HEK293 (cell line): ENCODE data around the gene USP21.

ENCODE experiments used
- CTCF ChIP-seq: fragments of 450-650 bp; formaldehyde crosslinking; IDR thresholded peaks from 2 replicates; pipeline ENCODE4 v1.5.1; 2016; ENCODE audit warnings: missing biosample characterization, missing genetic modification characterization
- KLF10 ChIP-seq: fragments of 450-650 bp; IDR thresholded peaks from 2 replicates; pipeline ENCODE4 v1.5.1; 2018; ENCODE audit warnings: missing biosample characterization, mild to moderate bottlenecking, missing genetic modification characterization
- ZBTB7A ChIP-seq: fragments of 450-650 bp; formaldehyde crosslinking; IDR thresholded peaks from 2 replicates; pipeline ENCODE4 v1.5.1; 2016; ENCODE audit warnings: low read depth, missing biosample characterization, missing genetic modification characterization
- ZNF23 ChIP-seq: fragments of 450-650 bp; formaldehyde crosslinking; IDR thresholded peaks from 2 replicates; pipeline ENCODE4 v1.5.1; 2016; ENCODE audit warnings: missing biosample characterization, missing genetic modification characterization, borderline replicate concordance
- ZNF274 ChIP-seq, 2 experiments: fragments of 200-500 bp in 1 of 2; fragments of 450-650 bp in 1 of 2; sonication (Bioruptor generic) in 1 of 2; formaldehyde crosslinking in 1 of 2; IDR thresholded peaks; 2 replicates each; pipeline versions ENCODE4 v1.5.1 to v1.6.1; 2014 to 2016; ENCODE audit warnings: borderline replicate concordance in 1 of 2, inconsistent platforms in 1 of 2, low read length in 1 of 2, missing biosample characterization in 1 of 2, missing genetic modification characterization in 1 of 2
- ZNF521 ChIP-seq: fragments of 450-650 bp; formaldehyde crosslinking; IDR thresholded peaks from 2 replicates; pipeline ENCODE4 v1.5.1; 2017; ENCODE audit warnings: missing biosample characterization, mild to moderate bottlenecking, missing genetic modification characterization
- ZNF623 ChIP-seq: fragments of 450-650 bp; formaldehyde crosslinking; IDR thresholded peaks from 2 replicates; pipeline ENCODE4 v1.5.1; 2016; ENCODE audit warnings: missing biosample characterization, missing genetic modification characterization

- TF ChIP-seq CTCF (tag by site-specific recombination) (no peak), ZNF521 (tag by site-specific recombination) (no peak), KLF10 (tag by site-specific recombination) (no peak), ZNF23 (tag by site-specific recombination) (no peak), ZBTB7A (no peak), ZNF623 (tag by site-specific recombination) (no peak), ZNF274 (IDR thresholded peaks at IDR 0.05; ENCODE audit: low read length) (no peak), ZNF274 (tag by site-specific recombination; IDR thresholded peaks at IDR 0.05; ENCODE audit: borderline replicate concordance) (no peak)
Observed at GRCh38 chr1:161200421-161200991, 41.2 kb downstream of the USP21 start.
